C4-2B (cell line): Measurements from ENCODE around the gene GLTP.

ENCODE experiments used
- H3K27ac ChIP-seq: fragments of 450-650 bp; 2 replicates; pipeline ENCODE4 v1.5.1; 2017
- ZFX ChIP-seq: fragments of 450-650 bp; IDR thresholded peaks from 2 replicates; pipeline ENCODE4 v1.6.1; 2017
- TF ChIP-seq, protein P1 (sequence below): fragments of 450-650 bp; conservative IDR thresholded peaks from 2 replicates; pipeline ENCODE4 v1.5.1; 2017; ENCODE audit warnings: mild to moderate bottlenecking

GLTP gene

DNA sequence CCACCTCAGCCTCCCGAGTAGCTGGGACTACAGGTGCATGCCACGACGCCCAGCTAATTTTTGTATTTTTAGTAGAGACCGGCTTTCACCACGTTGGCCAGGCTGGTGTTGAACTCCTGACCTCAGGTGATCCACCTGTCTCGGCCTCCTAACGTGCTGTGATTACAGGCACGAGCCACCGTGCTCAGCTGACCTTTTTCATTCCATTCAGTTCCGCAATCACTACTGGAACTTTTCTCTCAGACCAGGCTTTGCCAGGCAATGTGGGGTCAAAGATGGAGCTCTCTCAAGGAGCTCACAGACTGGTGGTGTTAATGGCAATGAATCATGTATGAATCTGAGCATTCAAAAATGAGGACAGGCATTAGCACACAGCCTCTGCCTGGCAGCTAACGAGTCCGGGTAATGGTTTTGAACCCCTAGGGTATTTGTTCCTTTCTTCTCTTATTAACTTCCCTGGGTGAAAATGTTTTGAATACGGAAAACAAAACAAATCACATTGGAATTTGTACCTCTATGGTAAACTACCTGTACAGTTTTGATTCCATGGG is 10.4 kb upstream of the GLTP start:
- no peak for TF ChIP-seq ZFX
- TF ChIP-seq, protein P1, sequence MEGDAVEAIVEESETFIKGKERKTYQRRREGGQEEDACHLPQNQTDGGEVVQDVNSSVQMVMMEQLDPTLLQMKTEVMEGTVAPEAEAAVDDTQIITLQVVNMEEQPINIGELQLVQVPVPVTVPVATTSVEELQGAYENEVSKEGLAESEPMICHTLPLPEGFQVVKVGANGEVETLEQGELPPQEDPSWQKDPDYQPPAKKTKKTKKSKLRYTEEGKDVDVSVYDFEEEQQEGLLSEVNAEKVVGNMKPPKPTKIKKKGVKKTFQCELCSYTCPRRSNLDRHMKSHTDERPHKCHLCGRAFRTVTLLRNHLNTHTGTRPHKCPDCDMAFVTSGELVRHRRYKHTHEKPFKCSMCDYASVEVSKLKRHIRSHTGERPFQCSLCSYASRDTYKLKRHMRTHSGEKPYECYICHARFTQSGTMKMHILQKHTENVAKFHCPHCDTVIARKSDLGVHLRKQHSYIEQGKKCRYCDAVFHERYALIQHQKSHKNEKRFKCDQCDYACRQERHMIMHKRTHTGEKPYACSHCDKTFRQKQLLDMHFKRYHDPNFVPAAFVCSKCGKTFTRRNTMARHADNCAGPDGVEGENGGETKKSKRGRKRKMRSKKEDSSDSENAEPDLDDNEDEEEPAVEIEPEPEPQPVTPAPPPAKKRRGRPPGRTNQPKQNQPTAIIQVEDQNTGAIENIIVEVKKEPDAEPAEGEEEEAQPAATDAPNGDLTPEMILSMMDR = no peak

DNA sequence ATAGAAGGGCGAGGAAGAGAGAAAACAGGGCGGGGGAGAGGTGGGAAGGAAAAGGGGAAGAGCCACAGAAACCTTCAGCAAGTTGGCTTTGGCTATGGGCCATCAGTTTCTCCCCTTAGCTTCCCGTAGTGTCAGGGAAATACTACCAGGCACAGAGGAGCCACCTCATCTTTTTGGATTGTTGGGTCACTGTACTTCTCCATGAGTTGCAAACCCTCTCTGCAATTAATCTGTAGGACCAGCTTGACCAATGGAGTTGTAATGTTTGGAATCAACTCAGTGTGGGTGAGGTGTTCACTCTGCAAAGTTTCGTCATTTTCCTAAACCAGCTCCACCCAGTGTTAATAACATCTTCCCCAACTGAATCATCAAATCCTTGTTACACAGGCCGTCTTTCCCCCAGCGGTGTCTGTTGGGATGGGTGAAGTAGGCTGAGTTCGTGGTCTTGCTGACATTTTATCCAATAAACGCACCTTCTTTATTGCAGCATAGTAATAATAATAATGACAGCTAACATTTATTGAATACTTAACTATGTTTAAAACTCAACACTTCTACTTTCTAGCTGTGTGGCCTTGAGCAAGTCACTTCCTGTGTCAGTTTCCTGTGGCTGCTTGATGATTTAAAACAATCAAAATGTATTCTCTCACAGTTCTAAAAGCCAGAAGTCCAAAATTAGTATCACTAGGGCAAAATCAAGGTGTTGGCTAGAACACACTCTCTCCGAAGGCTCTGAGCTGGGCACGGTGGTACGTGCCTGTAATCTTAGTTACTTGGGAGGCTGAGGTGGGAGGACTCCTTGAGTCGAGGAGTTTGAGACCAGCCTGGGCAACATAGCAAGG is 8.1 kb upstream of the GLTP start:
- no peak overlapping the region for H3K27ac ChIP-seq

More for the DNA sequence above, 10.4 kb upstream of the GLTP start:
- H3K27ac ChIP-seq = no peak overlapping the region

DNA sequence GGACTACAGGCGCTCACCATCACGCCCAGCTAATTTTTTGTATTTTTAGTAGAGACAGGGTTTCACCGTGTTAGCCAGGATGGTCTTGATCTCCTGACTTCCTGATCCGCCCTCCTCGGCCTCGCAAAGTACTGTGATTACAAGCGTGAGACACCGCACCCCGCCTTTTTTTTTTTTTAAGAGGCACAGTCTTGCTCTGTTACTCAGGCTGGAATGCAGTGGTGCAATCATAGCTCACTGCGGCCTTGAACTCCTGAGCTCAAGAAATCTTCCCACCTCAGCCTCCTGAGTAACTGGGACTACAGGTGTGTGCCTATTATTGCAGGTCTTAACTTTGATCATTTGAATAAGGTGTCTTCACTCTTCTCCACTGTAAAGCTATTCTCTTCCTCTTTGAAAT is 5.3 kb upstream of the GLTP start:
- TF ChIP-seq ZFX = no peak
- TF ChIP-seq, protein P1 = no peak
- peak overlapping the region; percentile 14; the same call in 1 of the 2 replicates for H3K27ac ChIP-seq

More for the DNA sequence above, 8.1 kb upstream of the GLTP start:
- TF ChIP-seq, protein P1 = no peak
- no peak for TF ChIP-seq ZFX

DNA sequence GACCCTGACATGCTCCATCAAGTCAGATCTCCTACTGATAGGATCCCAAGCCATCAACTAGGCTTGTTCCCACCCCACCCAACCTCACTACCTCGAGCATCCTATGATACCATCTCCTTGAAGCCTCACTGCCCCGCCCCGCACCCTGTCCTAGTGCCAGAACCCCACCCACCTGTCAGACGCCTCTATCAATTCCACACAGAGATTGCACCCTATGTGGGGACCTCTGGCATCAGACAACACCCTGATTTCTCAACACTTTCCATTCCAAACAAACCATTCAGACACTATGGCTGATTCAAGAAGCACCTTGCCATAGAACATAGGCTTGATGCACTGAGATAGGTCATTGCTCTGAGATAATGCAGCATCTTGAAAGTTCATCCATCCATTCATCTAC is 3.1 kb upstream of the GLTP start:
- no peak for TF ChIP-seq ZFX
- TF ChIP-seq, protein P1 = no peak
- no peak overlapping the region for H3K27ac ChIP-seq

DNA sequence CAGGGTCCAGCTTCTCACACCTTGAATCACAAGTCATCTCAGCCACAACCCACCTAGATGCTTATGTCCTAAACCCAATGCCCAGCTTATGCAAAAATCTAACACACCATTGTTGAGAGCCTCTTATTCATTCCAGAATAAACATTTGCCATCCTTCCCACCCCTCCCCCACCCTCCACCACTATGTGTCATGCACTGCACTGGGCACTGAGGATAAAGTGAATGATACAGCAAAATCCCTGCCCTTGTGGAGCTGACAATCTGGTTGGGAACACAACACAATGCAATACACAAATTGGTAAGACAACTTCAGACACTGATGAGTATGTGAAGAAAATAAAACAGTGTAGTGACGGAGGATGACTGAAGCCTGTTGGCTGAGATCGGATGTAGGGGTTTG is 1.4 kb upstream of the GLTP start:
- TF ChIP-seq, protein P1 = no peak
- TF ChIP-seq ZFX = no peak
- H3K27ac ChIP-seq = no peak overlapping the region

DNA sequence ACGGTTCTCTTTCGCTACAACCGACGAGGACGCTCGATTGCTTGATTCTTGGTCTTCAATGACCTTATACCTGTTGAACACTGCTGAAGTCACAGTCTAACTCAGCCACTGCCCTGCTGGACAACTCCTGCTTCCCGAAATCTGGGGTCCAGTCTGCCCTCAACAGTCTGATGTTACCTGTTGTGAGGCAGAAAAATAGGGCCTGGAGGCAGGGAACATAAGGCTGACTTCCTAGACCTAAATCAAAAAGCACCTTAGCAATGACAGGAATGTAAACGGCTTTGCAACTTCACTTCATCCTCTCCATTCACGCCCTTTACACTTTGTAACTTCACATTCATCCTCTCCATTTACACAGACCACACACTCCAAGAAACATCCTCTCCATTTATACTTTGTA is 597 bp upstream of the GLTP start:
- no peak for TF ChIP-seq ZFX
- TF ChIP-seq, protein P1 = no peak
- H3K27ac ChIP-seq = peak overlapping the region; percentile 69

DNA sequence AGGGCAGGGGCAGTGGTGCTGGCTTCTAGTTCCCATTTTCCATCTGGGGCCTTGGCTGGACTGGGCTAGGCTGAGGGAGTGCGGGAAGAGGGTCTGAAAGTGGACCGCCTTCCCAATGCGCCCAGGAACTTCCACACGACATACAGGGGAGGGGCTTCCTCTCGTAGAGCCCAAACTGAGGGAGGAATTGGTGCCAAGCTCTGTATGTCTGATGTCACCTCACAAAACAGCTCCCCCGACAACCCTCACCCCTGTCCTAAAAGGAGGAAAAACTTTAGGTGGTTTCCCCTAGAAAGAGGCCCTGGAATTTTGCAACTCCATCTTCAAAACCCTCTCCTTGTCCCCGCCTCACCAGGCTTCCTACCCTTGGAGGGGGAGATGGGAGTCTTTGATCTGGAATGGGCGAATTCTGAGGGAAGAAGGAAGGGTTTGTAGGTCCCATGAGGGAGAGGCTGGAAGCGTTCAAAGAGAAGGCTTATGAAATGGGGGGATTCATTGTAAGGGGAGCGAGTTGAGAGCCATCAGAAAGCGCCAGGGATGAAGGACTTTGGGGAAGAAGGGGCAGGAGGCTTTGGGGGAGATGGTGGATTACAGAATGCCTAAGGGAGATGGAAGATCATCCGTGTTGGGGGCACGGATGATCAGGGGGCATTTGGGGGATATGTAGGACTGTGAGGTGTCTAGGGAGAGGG is 844 bp downstream of the GLTP start:
- peak overlapping the region; percentile 69 for H3K27ac ChIP-seq
- no peak for TF ChIP-seq ZFX
- TF ChIP-seq, protein P1 = no peak
